ENCODE measurements around the gene CT45A9.
"Not testable (repeated sequence)": the region's sequence is repeated elsewhere in the genome, so short reads cannot be mapped to it uniquely, and the experiment has no call there.

The CT45A9 gene, protein sequence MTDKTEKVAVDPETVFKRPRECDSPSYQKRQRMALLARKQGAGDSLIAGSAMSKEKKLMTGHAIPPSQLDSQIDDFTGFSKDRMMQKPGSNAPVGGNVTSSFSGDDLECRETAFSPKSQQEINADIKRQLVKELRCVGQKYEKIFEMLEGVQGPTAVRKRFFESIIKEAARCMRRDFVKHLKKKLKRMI

DNA sequence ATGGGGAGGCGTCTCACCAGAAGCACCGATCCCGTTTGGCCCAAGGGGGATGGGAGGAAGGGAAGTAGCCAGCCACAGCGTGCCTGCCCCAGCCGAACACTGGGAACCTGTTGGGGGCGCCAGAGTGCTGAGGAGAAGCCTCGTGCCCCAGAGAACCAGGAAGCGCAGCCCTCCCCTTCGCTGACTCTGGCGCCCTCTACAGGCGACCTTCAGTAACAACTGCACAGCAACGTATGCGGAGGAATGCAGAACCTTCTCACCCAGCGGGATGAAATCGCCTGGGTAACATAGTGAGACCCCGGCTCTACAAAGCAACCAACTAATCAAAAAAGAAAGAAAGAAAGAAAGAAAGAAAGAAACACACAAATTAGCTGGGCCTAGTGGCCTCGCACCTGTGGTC lies at the start of gene CT45A9:
Gene CT45A9, minus strand, starts transcription at position 101 of the 400 bp plus-strand sequence. CDS start 3,751 bp downstream, outside the sequence.
- DNase-seq: not testable (repeated sequence)

DNA sequence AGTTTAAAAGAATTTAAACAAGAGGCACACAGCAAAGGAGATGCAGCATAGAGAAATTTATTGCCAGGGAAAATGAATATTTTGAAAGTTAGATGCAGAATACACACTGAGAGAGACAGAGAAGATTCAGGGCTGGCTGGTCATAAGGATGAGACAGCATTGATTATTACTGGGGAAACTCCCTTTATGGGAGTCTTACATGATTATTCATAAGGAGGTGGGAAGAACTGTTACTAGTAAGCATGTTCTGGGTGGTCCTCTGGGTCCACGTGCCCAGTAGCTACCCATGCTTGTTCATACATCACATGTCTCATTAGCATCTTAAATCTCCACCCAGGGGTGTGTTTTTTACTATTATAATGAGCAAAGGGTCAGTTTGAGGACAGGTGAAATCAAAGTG lies 48.9 kb upstream of the CT45A9 start:
- not testable (repeated sequence) for DNase-seq

GRCh38 chrX:135914404-135914803 lies 42.8 kb upstream of the CT45A9 start:
- no peak for DNase-seq

DNA sequence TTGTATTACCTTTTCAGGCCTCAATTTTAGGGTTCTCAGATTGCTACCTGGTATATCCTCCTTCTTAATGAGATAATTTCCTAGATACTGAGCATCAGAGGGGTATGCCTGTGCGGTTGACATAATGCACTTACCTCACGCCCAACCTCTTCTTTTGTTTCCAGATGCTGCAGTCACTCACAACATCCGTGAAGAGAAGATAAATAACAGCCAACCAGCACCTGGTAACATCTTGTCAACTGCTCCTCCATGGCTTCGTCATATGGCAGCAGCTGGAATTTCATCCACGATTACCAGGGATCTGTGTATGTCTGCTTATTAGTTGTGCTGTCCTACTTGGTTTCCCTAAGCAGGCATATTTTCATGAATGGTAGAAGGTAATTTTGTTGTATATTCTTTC lies 38.6 kb upstream of the CT45A9 start:
- no peak for DNase-seq

DNA sequence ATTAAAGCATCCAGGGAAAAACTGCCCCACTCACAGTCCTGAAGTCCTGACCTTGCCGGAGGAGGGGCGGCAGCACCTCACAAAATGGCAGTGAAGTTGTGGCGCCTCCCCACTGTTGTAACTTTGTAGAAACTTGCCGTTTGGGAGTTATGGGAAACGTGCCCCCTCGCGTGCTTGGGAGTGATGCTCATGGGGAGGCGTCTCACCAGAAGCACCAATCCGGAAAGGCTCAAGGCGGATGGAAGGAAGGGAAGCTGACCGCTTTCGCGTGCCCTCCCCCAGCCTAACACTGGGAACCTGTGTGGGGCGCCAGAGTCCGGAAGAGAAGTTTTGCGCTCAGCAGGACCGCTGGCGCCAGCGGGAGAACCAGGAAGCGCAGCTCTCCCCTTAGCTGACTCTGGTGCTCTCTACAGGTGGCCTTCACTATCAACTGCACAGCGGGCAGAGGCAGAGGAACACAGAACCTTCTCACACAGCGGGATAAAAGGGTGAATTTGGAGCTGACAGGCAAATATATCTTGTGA lies 21.7 kb upstream of the CT45A9 start, which contains the start of the genes CT45A10 and SAGE1:
Gene CT45A10, minus strand, starts transcription at position 151 of the 524 bp plus-strand sequence. CDS start 8,100 bp downstream, outside the sequence.
Gene SAGE1, plus strand, starts transcription at position 423 of the 524 bp plus-strand sequence. CDS start 2,527 bp downstream, outside the sequence.
- DNase-seq: no peak

DNA sequence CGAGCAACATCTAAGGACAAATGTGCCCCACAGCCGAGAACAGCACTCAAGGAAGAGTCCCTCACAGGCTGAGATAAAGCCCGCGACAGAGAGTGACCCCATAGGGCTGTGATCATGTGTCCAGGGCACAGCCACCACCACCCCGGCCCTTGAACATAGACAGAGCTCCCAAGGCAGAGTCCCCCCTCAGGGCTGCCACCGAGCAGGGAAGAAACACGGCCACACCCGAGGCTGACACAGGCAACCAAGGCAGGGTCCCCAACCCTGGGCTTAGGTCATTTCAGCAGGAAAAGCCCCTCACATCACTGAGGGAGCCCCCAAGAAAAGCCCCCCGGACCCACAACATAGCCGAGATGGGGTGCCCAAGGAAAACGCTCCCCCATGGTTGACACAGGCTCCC lies 21.2 kb upstream of the CT45A9 start:
- DNase-seq: no peak

GRCh38 chrX:135890087-135890585 lies 18.5 kb upstream of the CT45A9 start:
- DNase-seq: no peak

- DNase-seq: peak; percentile 55
These were observed 17.4 kb upstream of the CT45A9 start for GRCh38 chrX:135888976-135889375.

DNA sequence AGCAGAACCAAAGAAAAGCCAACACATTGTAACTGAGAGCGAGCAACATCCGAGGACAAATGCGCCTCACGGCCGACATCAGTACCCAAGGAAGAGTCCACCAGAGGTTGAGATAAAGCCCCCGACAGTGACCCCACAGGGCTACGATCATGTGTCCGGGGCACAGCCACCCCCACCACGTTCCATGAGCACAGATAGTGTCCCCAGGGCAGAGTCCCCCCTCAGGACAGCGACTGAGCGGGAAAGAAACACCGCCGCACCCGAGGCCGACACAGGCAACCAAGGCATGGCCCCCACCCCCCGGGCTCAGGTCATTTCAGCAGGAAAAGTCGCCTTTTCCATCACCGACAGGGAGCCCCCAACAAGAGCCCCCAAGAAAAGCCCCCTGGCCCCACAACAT lies 16.6 kb upstream of the CT45A9 start:
- not testable (repeated sequence) for DNase-seq

DNA sequence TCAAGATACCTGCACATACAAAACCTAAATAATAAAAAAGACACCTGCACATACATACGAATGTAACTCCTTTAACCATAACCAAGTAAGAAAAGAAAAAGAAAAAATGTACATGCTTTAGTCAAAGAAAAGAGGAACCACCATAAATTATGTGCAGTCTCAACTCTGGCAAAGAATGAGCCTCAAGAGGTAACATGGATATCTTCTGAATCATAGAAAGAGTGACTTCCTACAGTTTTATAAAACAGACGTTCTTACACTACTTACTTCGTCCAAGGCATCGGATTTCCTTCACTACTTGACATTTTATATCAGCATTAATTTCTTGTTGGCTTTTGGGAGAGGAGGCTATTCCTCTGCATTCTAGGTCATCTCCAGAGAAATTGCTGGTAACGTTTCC lies 11.1 kb upstream of the CT45A9 start:
- DNase-seq: not testable (repeated sequence)

DNA sequence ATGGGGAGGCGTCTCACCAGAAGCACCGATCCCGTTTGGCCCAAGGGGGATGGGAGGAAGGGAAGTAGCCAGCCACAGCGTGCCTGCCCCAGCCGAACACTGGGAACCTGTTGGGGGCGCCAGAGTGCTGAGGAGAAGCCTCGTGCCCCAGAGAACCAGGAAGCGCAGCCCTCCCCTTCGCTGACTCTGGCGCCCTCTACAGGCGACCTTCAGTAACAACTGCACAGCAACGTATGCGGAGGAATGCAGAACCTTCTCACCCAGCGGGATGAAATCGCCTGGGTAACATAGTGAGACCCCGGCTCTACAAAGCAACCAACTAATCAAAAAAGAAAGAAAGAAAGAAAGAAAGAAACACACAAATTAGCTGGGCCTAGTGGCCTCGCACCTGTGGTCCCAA lies 17.2 kb downstream of the CT45A9 start, which contains the start of gene CT45A8:
Gene CT45A8, minus strand, starts transcription at position 101 of the 400 bp plus-strand sequence. CDS start 3,755 bp downstream, outside the sequence.
- DNase-seq: not testable (repeated sequence)

DNA sequence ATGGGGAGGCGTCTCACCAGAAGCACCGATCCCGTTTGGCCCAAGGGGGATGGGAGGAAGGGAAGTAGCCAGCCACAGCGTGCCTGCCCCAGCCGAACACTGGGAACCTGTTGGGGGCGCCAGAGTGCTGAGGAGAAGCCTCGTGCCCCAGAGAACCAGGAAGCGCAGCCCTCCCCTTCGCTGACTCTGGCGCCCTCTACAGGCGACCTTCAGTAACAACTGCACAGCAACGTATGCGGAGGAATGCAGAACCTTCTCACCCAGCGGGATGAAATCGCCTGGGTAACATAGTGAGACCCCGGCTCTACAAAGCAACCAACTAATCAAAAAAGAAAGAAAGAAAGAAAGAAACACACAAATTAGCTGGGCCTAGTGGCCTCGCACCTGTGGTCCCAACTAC lies 34.4 kb downstream of the CT45A9 start, which contains the start of gene CT45A7:
Gene CT45A7, minus strand, starts transcription at position 101 of the 400 bp plus-strand sequence. CDS start 3,747 bp downstream, outside the sequence.
- not testable (repeated sequence) for DNase-seq

GRCh38 chrX:135819912-135820311 lies 51.7 kb downstream of the CT45A9 start, which contains the start of gene CT45A2:
Gene CT45A2, minus strand, starts transcription at chrX:135820012. Its CDS starts 3,747 bp downstream, at chrX:135816265.
- DNase-seq: not testable (repeated sequence)
